HG03095 (cell line): ENCODE results near the gene EXOSC7.
"Not testable (repeated sequence)": the region's sequence is repeated elsewhere in the genome, so short reads cannot be mapped to it uniquely, and the experiment has no call there.

Experiments
- ATAC-seq: cut with Tn5 transposase; IDR thresholded peaks from one replicate; pipeline ENCODE4 v1.9.1; 2021; ENCODE audit warnings: moderate library complexity; ENCODE audit not compliant: unreplicated experiment

EXOSC7 gene

DNA sequence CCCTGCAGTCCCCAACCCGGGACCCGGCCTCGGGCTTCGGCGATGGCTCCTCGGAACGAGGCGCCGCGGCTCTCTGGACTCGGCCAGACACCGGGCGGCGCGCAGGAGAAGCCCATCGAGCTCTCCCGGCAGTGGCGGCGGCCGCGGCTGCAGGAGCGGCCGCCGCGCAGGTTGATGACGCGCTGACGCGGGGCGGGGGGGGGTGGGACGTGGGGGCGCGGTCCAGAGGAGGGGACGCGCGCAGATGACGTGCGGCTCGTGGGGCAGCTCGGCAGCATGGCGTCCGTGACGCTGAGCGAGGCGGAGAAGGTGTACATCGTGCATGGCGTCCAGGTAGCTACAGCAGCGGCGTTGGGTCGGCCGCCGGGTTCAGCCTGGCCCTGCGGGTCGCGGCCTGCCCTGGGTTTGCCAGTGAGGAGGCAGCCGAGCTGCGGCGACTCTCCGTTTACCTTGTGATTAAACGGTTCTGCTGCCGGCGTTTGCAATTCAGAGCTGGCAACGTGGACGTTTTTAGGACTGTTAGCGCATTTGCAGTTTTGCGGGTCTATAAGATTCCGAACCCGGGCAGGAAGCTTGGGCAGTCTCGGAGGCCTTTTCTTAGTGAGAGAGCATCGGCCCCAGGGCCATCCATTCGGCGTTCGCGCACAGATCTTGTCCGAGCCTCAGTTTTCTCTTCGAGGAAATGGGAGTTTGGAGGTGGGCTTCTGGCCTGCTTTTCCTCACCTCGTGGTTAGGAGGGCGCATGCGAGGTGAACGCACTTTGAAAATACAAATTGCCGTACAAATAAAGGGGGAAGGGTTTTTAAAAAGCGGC, at the start of gene EXOSC7, which contains the start of gene ZDHHC3:
Gene EXOSC7 (plus strand): TSS at position 243 of the 814 bp plus-strand sequence. CDS start 34 bp downstream, at position 277.
Gene ZDHHC3 (minus strand): TSS at position 173 of the 814 bp plus-strand sequence. CDS start 16,738 bp downstream, outside the sequence.
- peak; percentile 65 for ATAC-seq

GRCh38 chr3:44926921-44927320, 49.1 kb upstream of the EXOSC7 start:
- ATAC-seq: no peak

DNA sequence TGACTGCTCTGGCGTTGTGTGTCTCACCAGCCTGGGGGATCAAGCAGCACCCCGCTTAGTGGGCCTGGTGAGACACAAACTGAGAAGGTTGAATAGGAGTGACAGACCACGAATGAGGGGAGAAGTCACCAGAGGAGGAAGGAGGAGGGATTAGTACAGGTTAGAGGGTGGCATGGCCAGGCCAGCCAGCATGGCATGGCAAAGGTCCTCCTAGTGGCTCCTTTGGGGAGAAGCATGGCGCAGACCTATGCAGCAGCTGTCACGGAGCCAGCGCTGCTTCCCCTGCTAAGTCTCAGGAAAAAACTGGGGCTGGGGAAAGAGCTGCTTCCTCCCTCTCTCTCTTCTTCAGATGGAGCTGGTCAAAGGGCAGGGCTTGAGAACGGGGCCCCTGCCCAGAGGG, 48.7 kb upstream of the EXOSC7 start:
- ATAC-seq: no peak

GRCh38 chr3:44929782-44930181, 46.3 kb upstream of the EXOSC7 start:
- no peak for ATAC-seq

DNA sequence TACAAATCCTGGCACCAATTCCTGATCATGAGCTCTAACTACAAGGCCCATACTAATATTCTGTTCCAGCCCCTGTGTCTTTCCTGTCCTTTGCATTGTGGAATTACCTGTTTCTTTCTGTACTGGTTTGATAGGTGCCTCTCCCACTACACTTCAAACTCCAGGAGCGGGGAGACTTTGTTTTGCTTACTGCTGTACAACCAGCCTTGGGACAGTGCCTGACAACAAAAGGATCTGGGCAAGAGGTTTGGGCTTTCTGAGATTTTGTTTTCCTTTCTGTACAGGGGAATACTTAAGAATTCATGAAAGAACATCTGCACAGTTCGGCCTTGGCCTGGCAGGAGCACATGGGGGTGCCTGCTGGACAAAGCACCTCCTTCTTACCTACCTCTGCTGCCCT, 45.1 kb upstream of the EXOSC7 start:
- no peak for ATAC-seq

- no peak for ATAC-seq
Measured at GRCh38 chr3:44931791-44932190, 44.3 kb upstream of the EXOSC7 start.

GRCh38 chr3:44932271-44932670, 43.8 kb upstream of the EXOSC7 start:
- ATAC-seq: no peak

DNA sequence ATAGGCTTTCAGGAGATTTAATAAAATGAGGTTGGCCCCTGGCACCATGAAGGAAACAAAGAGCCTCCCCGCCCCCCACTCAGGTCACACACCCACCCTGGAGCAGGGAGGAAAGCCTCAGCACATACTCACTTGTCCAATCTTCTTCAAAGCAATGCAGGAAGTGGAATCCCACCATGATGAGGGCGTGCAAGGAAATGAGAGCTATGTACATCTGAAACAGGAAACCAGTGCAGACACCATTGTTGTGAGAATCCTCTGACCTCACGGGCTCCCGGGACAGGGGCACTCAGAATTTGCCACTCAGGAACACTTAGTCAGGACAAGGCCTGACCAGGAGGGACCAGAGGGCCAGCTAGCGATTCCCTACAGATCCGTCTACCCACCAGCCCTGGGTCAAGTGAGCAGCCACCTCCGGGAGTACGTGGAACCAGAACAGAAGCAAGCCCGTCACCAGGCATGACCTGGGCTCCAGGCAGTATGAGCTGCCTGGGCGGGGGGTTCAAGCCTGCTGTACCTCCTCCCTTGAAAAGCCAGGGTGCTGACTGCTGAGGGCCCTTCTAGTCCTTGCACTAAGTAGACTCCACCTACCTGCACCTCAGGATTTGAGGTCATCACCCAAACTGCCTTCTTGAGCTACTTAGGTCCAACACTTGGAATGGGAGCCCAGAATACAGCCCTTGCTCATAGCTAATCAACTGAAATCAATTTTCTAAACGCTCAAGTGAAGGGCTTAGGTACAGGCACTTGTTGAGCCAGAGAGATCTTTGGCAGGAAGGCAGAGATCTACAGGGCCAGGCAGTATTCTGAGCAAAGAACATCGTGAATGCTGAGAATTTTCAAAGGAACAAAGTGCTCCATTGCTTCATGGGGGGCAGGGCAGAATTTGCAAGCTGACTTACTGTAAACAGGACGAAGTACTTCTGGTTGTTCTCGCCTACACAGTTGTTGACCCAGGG, 42.8 kb upstream of the EXOSC7 start:
- no peak for ATAC-seq

GRCh38 chr3:44939581-44940036, 36.4 kb upstream of the EXOSC7 start:
- no peak for ATAC-seq

DNA sequence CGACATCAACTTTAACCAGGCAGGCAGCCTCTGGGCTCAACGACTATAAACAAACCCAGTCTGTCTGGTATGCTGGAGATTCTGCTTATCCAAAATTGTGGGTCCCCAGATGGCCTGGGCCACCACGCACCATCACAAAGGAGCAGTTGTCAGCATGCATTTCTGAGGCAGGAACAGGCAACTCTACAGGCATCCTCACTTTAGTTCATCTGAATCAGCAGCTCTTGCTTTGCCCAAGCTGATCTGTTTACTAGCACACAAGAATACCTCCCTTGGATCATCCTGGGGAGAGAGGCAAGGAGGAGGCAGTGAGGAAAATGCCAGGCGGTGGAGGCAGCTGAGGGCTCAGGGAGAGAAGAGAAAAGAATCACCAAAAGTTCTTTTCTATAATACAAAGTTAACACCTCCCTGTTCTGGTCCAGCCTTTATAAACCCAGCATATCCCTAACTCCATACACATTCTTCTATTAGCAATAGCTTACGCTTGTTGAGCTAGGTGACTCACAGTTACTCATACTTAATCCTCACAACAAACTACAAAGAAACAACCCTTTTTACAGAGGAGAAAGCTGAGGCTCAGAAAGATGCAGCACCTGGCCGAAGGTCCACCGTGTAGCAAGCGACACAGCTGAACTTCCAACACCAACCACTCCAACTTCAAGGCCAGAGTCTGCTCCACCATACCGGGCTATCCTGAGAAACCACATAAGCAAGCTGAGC, 33.7 kb upstream of the EXOSC7 start:
- no peak for ATAC-seq

- ATAC-seq: no peak
Measured at GRCh38 chr3:44948239-44948638, 27.8 kb upstream of the EXOSC7 start.

DNA sequence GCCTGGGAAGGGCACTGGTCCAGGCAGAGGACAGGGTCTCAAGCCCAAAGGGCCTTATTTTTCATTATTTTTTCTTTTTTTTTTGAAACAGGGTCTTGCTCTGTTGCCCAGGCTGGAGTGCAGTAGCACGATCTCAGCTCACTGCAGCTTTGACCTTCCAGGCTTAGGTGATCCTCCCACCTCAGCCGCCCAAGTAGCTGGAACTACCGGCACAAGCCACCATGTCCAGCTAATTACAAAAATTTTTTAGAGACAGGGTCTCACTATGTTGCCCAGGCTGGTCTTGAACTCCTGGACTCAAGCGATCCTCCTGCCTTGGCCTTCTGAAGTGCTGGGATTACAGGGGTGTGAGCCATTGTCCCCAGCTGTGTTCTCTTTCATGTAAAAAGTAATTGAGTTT, 26.3 kb upstream of the EXOSC7 start:
- not testable (repeated sequence) for ATAC-seq

DNA sequence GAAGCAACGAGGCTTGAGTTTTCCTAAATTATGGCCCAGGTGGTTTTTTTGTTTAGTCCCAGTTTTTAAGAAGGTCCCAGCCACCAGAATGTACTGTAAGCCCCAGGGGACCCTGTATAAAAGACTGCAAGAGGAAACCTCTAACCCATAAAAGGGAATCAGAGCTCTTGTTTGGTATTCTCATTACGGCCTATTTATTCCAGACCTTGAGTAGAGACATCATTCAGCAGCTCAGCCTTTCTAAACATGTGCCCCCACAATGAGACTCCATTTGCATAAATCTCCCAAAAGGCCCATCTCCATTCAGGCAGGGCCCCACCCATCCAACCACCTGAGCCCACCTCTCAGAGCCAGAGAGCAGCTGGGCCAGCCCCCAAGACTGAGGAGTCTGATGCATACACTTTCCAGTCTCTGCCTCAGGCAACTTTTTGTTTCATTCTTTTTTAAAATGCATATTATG, 25.7 kb upstream of the EXOSC7 start:
- no peak for ATAC-seq

DNA sequence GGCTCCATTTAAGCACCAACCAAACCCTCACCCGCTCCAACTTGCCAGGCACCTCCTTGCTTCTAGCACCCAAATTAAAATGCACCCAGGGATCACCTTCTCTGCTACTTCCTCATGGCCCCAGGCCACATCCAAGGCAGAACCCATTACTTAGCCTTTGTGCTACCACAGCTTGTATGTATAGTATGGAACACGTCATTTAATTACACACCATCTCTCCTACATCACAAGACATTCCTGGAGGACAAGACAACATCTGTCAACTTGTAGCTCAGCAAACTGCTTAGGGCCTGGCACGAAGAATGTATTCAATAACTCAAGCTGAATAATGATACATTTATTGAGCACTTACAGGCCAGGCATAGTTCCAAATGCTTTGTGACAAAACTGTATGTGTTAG, 23.4 kb upstream of the EXOSC7 start:
- no peak for ATAC-seq

- ATAC-seq: no peak
Measured at GRCh38 chr3:44954304-44954703, 21.7 kb upstream of the EXOSC7 start.

DNA sequence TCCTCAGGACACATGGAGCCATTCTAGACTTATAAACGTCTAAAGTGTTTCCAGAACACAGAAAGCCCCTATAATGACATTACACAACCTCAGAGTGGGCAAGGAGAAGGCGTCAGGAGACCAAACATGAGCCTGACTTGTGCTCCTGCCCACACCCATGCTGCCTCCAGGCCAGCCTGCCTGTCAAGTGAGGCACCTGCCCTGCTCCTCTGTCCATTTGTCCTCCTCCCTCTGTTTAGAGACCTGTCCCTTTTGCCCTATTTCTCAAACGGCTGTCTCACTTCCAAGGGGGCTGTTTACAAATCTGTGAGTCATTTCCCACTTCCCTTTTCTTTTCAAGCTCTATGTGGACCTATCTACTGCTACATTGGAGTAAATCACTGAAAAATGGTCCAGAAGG, 21.1 kb upstream of the EXOSC7 start:
- peak; percentile 53 for ATAC-seq

DNA sequence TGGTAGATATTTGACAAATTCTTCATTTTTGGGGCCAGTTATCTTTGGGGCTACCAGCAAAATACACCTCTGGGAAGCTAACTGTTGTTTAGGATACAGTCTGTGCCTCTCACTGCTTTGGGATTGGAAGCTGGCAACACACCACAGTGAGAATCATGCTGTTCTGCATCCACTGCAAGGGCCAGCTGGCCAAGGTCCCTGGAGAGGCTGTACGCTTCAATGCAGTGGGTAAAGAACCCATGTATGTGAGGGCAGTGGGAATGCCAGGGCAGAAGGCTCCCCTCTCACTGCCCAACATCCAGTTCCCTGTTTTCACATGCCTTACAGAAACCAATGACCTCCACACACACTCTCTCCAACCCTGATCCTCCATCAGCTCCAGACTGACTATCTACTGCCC, 20.1 kb upstream of the EXOSC7 start:
- ATAC-seq: no peak

GRCh38 chr3:44957986-44958385, 18.1 kb upstream of the EXOSC7 start:
- ATAC-seq: no peak

DNA sequence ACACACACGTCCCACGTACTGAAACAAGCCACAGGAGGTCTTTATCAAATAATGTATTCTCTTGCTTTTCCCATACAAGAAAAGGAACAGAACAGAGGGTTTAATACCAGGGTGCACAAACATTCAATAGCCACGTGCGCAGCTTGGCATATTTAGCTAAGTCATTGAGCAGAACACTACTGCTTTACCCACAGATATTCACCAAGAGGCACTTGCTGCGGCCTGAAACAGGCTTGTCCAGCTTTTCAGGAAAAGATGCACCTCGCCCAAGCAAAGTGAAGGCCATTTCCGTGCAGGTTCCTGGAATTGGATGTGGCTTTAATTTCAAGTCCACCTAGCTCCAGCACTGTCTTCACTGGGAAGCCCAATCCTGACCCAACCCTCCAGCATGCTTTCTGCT, 17.7 kb upstream of the EXOSC7 start:
- ATAC-seq: no peak

DNA sequence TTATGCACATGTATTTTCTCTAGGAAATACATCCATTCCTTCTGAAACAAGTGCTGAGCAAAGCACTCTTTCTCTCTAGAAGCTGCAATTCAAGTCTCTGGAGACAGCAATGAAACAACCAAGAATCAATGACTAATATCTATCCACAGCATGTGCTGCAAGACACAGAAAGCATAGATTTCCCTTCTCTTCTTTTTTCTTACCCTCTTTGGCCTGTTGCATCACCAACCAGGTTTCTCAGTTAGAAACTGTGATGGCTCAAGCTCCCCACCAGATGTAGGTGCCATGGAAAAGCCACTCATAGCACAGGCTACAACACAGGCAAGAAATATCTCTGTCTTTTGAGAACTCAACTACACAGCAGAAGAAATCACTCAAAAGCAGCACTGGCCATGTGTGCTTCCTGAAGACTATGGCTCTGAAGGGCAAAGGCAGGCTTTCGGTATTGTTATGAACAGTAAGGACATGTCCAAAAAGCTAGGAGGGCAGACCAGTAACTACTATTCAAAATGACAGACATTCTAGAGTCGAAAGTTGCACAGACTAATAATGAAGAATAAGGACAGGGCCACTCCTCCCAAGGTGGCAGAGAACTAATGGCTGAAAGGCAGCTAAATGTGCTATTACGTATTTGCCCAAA, 15.5 kb upstream of the EXOSC7 start:
- peak; percentile 57 for ATAC-seq
